ENCODE results near the gene SGSM2.
A peak's percentile ranks its signal among the peaks of the same experiment; 100 is the strongest.

SGSM2 gene

GRCh38 chr17:2369039-2369438 is 31.7 kb downstream of the SGSM2 start:
- DNase-seq = no peak

GRCh38 chr17:2369551-2370210 is 32.4 kb downstream of the SGSM2 start:
- DNase-seq = peak; percentile 16

- DNase-seq = no peak
Observed at GRCh38 chr17:2370211-2370589, 32.9 kb downstream of the SGSM2 start.

GRCh38 chr17:2371183-2372130 is 34.2 kb downstream of the SGSM2 start:
- no peak for DNase-seq

GRCh38 chr17:2372180-2372579 is 34.9 kb downstream of the SGSM2 start:
- no peak for DNase-seq

GRCh38 chr17:2372681-2373080 is 35.4 kb downstream of the SGSM2 start:
- DNase-seq = no peak

- no peak for DNase-seq
Observed at GRCh38 chr17:2373179-2373578, 35.9 kb downstream of the SGSM2 start.

GRCh38 chr17:2374549-2375285 is 37.4 kb downstream of the SGSM2 start:
- no peak for DNase-seq

GRCh38 chr17:2375406-2375805 is 38.1 kb downstream of the SGSM2 start:
- DNase-seq = no peak

GRCh38 chr17:2376107-2376506 is 38.8 kb downstream of the SGSM2 start:
- DNase-seq = no peak

GRCh38 chr17:2377659-2378058 is 40.4 kb downstream of the SGSM2 start:
- no peak for DNase-seq

- DNase-seq = no peak
Observed at GRCh38 chr17:2378905-2379304, 41.6 kb downstream of the SGSM2 start.

- no peak for DNase-seq
Observed at GRCh38 chr17:2379489-2380225, 42.4 kb downstream of the SGSM2 start.

GRCh38 chr17:2380226-2380922 is 43.1 kb downstream of the SGSM2 start:
- no peak for DNase-seq

- DNase-seq = no peak
Observed at GRCh38 chr17:2380950-2381649, 43.8 kb downstream of the SGSM2 start.

- no peak for DNase-seq
Observed at GRCh38 chr17:2383628-2384167, 46.4 kb downstream of the SGSM2 start.

GRCh38 chr17:2384439-2385127 is 47.3 kb downstream of the SGSM2 start:
- no peak for DNase-seq

GRCh38 chr17:2385240-2386210 is 48.2 kb downstream of the SGSM2 start:
- DNase-seq = no peak

GRCh38 chr17:2386400-2387085 is 49.2 kb downstream of the SGSM2 start:
- no peak for DNase-seq
